Omental fat pad (tissue), 4 donors: ENCODE data around the gene MEGF6. TPM values are rescaled to one million over a fixed set of nuclear protein-coding genes. Genes with fewer than 3 reads are reported as not detected.

Experiments used
- ATAC-seq: fragments of 150-250 bp; one replicate; pipeline ENCODE4 v1.9.1; 2016; ENCODE audit warnings: mild to moderate bottlenecking, moderate library complexity; ENCODE audit not compliant: low FRiP score
- DNase-seq: peaks from one replicate; pipeline ENCODE4 v3.0.0-alpha.2; 2019; ENCODE audit warnings: low spot score
- CTCF ChIP-seq, 3 donors: fragments of 450-650 bp; IDR thresholded peaks; one replicate each; pipeline ENCODE4 v1.5.1; 2016 to 2017; ENCODE audit warnings: antibody characterized with exemption in 3 of 3, mild to moderate bottlenecking in 3 of 3, moderate library complexity in 2 of 3
- total RNA-seq, 4 donors: library from RNA; depleted of rRNA; stranded (reverse); fragments of >200 nt; gene quantifications; one replicate each; pipeline ENCODE4 v1.1.0, GENCODE V29; 2016

MEGF6 gene
- total RNA-seq, 4 donors from 2014 or later = 13.2 to 60.1 (median 21.9) TPM

GRCh38 chr1:3465935-3466321, 145.4 kb downstream of the MEGF6 start:
- no peak for ATAC-seq
- DNase-seq = no peak
- no peak for TF ChIP-seq CTCF (IDR thresholded peaks at IDR 0.05)

DNA sequence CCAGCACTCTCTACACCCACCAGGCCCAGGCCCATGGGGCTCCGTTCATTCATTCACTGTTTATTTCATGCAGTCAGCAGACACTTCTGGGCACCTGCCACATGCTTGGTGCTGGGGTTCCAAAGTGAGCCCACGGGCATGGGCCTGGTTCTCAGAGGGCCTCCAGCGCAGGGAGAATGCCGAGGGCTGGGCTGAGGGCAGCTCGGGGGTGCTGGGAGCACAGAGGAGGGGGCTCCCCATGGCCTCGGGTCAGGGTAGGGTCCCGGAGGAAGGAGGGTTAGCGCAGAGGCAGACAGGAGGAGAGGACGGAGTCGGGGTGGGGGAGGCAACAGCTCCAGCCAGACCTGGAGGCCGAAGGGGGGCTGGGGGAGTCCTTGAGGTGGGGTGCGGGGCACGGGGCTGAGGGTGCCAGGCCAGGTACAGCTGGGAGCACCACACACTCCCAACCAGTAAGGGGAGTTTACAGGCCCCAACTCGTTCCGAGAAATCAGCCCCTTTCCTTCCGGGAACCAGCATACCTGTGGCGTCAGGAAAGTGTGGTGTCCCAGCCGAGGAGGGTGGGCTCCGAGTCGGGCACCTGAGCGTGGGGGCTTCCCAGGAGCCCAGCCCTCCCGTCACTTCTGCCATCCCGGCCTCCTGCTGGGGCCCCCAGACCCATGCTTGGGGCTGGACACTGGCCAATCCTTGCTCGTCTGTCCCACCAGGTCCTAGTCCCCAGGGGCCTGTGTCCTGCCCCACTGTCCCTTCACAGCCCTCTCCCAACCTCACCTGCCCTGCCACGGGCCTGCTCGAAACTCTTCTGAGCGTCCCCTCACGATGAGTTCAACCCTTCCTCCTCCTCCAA, 146.0 kb downstream of the MEGF6 start:
- TF ChIP-seq CTCF (IDR thresholded peaks at IDR 0.05) = no peak
- ATAC-seq = no peak
- DNase-seq = no peak

DNA sequence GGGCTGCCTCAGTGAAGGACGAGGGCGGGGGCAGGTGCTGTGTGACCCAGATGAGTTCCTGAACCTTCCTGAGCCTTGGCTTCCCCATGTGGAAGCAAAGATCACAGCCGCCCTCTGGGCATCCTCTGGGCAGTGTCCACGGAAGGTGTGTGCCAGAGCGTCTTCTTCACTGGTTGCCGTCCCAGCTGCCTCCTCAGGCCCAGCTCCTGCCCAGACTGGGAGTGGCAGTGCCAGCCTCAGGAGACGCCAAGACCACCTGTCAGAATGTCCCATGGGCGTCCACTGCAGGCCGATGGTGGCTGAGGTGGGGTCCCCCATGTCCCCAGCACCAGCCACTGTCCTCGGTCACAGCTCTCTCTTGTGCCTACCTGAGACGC, 146.7 kb downstream of the MEGF6 start:
- no peak for TF ChIP-seq CTCF (IDR thresholded peaks at IDR 0.05)
- ATAC-seq (no peak), DNase-seq (no peak)

- ATAC-seq = no peak
- no peak for DNase-seq
- TF ChIP-seq CTCF (IDR thresholded peaks at IDR 0.05) = no peak
These were observed 147.2 kb downstream of the MEGF6 start for GRCh38 chr1:3463891-3464648.

GRCh38 chr1:3463408-3463863, 147.9 kb downstream of the MEGF6 start:
- ATAC-seq = no peak

GRCh38 chr1:3463013-3463385, 148.3 kb downstream of the MEGF6 start:
- DNase-seq (no peak), ATAC-seq (no peak)
- TF ChIP-seq CTCF (IDR thresholded peaks at IDR 0.05) = no peak

More at GRCh38 chr1:3463408-3463863, 147.9 kb downstream of the MEGF6 start:
- TF ChIP-seq CTCF (IDR thresholded peaks at IDR 0.05) = no peak
- DNase-seq = no peak
